GM21825 (cell line): ENCODE data around the gene DAPK1.
"Not testable (repeated sequence)": the region's sequence is repeated elsewhere in the genome, so short reads cannot be mapped to it uniquely, and the experiment has no call there.

Source experiments
- ATAC-seq: cut with Tn5 transposase; IDR thresholded peaks from one replicate; pipeline ENCODE4 v1.9.1; 2021; ENCODE audit warnings: mild to moderate bottlenecking, moderate library complexity; ENCODE audit not compliant: unreplicated experiment

Gene DAPK1

GRCh38 chr9:87540444-87541105, 42.9 kb downstream of the DAPK1 start:
- ATAC-seq: no peak

GRCh38 chr9:87541663-87542062, 44.0 kb downstream of the DAPK1 start:
- no peak for ATAC-seq

GRCh38 chr9:87542141-87542540, 44.5 kb downstream of the DAPK1 start:
- no peak for ATAC-seq

- ATAC-seq: no peak
Observed at GRCh38 chr9:87543251-87543650, 45.6 kb downstream of the DAPK1 start.

GRCh38 chr9:87545858-87546257, 48.2 kb downstream of the DAPK1 start:
- no peak for ATAC-seq

- ATAC-seq: no peak
Observed at GRCh38 chr9:87546704-87547103, 49.0 kb downstream of the DAPK1 start.

GRCh38 chr9:87547671-87548081, 50.0 kb downstream of the DAPK1 start:
- ATAC-seq: no peak

- no peak for ATAC-seq
Observed at GRCh38 chr9:87548159-87548558, 50.5 kb downstream of the DAPK1 start.

GRCh38 chr9:87549088-87549487, 51.4 kb downstream of the DAPK1 start:
- ATAC-seq: not testable (repeated sequence)

GRCh38 chr9:87549791-87550190, 52.1 kb downstream of the DAPK1 start:
- ATAC-seq: no peak

- ATAC-seq: no peak
Observed at GRCh38 chr9:87550253-87550954, 52.7 kb downstream of the DAPK1 start.

- ATAC-seq: no peak
Observed at GRCh38 chr9:87551772-87552217, 54.1 kb downstream of the DAPK1 start.

GRCh38 chr9:87554171-87554910, 56.7 kb downstream of the DAPK1 start:
- no peak for ATAC-seq

GRCh38 chr9:87554976-87555375, 57.3 kb downstream of the DAPK1 start:
- no peak for ATAC-seq

- no peak for ATAC-seq
Observed at GRCh38 chr9:87556039-87556438, 58.4 kb downstream of the DAPK1 start.

GRCh38 chr9:87556821-87557220, 59.2 kb downstream of the DAPK1 start:
- no peak for ATAC-seq

GRCh38 chr9:87557996-87558395, 60.3 kb downstream of the DAPK1 start:
- no peak for ATAC-seq

- no peak for ATAC-seq
Observed at GRCh38 chr9:87558606-87559190, 61.0 kb downstream of the DAPK1 start.

- no peak for ATAC-seq
Observed at GRCh38 chr9:87562062-87562461, 64.4 kb downstream of the DAPK1 start.

- no peak for ATAC-seq
Observed at GRCh38 chr9:87562530-87563170, 65.0 kb downstream of the DAPK1 start.

GRCh38 chr9:87564111-87564510, 66.4 kb downstream of the DAPK1 start:
- no peak for ATAC-seq
